Heart left ventricle (tissue), 13 donors: ENCODE measurements around the gene PRKG1.

Source experiments
- POLR2A ChIP-seq, 2 donors: fragments of 450-650 bp; IDR thresholded peaks; one replicate each; pipeline ENCODE4 v1.6.1; 2017; ENCODE audit warnings: antibody characterized with exemption in 2 of 2, mild to moderate bottlenecking in 2 of 2, moderate library complexity in 2 of 2
- TF ChIP-seq, protein P1 (sequence below), 12 donors: fragments of 200-600 bp; sonication (generic) in 4 of 12; IDR thresholded peaks; one replicate each; pipeline versions ENCODE4 v1.5.0 to v1.8.0; 2018 to 2022; ENCODE audit warnings: antibody characterized with exemption in 12 of 12, mild to moderate bottlenecking in 5 of 12
- donor health status: ischemic (EF 13 %, LVEDD 7.1; RV severe dilation, severe dysfunction).
- donor health status: DM: no; HTN: yes; CAD: no.
- donor health status: DM: no; HTN: no; CAD: no.
- donor health status: ischemic (EF 25% LVEDD 6.9; RV normal size, moderate dysfunction).
- donor health status: ischemic (EF 25% LVEDD 5.7; RV mildly dilated, moderate dysfunction).
- donor health status: ischemic (EF 35%, LVEDD 5.7; RV mildly dilated, moderate dysfunction).
- donor health status: nonischemic (EF 11% LVEDD 7.7; RV severe dilation, severe dysfunction).
- donor health status: DM: yes; HTN: yes; CAD: no.
- donor health status: PGD.
- donor health status: ischemic (EF 29% LVEDD 5.4; RV normal size, mild dysfunction).
- donor health status: nonischemic (EF 23%, LVEDD 6.1; RV moderate dilation, normal function).

DNA sequence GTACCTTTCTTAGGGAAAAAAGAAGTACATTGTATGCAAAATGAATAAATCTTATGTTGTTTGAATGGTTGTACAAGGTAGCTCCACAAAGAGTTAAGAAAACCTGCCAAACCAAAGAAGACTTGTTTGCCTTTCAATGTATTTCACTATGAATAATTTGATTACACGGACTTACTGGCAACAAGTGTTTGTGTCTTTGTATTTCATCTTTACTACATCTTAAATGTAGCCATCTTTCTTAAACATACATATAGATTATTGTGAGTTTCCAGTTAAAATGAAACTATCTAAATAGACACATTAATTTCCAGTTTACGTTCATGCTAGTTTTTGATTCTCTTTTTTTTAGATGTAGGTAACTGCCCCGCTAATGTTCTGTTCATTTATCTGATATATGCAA is 2.8 kb downstream of the PRKG1 start:
- TF ChIP-seq, protein P1, sequence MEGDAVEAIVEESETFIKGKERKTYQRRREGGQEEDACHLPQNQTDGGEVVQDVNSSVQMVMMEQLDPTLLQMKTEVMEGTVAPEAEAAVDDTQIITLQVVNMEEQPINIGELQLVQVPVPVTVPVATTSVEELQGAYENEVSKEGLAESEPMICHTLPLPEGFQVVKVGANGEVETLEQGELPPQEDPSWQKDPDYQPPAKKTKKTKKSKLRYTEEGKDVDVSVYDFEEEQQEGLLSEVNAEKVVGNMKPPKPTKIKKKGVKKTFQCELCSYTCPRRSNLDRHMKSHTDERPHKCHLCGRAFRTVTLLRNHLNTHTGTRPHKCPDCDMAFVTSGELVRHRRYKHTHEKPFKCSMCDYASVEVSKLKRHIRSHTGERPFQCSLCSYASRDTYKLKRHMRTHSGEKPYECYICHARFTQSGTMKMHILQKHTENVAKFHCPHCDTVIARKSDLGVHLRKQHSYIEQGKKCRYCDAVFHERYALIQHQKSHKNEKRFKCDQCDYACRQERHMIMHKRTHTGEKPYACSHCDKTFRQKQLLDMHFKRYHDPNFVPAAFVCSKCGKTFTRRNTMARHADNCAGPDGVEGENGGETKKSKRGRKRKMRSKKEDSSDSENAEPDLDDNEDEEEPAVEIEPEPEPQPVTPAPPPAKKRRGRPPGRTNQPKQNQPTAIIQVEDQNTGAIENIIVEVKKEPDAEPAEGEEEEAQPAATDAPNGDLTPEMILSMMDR (IDR thresholded peaks at IDR 0.05) = no peak
- TF ChIP-seq POLR2A (IDR thresholded peaks at IDR 0.05) = no peak
